SK-MEL-5 (cell line): ENCODE results near the gene STX10. TPM values are rescaled to one million over a fixed set of nuclear protein-coding genes. Genes with fewer than 3 reads are reported as not detected.

ENCODE experiments used
- DNase-seq: peaks from one replicate; pipeline ENCODE4 v3.0.0-alpha.2; 2016; ENCODE audit warnings: low read depth, low spot score
- in situ Hi-C: cut with HindIII; loops from 2 replicates; pipeline ENCODE4 v1.10.0; 2016; ENCODE audit warnings: low sequenced_read_pairs, high pct_unique_total_duplicates, low pct_unique_long_range_greater_than_20kb
- total RNA-seq: library from RNA; depleted of rRNA; stranded (reverse); fragments of >200 nt; shearing (Covaris generic); gene quantifications from 2 replicates; pipeline ENCODE4 v1.2.3, GENCODE V29; 2014; rRNA removed

STX10 gene
- total RNA-seq, 1 experiment from 2014 or later = 26.1 TPM

GRCh38 chr19:13097033-13097462 lies 53.1 kb downstream of the STX10 start:
- in situ Hi-C loops = no loop called here
- DNase-seq = no peak

DNA sequence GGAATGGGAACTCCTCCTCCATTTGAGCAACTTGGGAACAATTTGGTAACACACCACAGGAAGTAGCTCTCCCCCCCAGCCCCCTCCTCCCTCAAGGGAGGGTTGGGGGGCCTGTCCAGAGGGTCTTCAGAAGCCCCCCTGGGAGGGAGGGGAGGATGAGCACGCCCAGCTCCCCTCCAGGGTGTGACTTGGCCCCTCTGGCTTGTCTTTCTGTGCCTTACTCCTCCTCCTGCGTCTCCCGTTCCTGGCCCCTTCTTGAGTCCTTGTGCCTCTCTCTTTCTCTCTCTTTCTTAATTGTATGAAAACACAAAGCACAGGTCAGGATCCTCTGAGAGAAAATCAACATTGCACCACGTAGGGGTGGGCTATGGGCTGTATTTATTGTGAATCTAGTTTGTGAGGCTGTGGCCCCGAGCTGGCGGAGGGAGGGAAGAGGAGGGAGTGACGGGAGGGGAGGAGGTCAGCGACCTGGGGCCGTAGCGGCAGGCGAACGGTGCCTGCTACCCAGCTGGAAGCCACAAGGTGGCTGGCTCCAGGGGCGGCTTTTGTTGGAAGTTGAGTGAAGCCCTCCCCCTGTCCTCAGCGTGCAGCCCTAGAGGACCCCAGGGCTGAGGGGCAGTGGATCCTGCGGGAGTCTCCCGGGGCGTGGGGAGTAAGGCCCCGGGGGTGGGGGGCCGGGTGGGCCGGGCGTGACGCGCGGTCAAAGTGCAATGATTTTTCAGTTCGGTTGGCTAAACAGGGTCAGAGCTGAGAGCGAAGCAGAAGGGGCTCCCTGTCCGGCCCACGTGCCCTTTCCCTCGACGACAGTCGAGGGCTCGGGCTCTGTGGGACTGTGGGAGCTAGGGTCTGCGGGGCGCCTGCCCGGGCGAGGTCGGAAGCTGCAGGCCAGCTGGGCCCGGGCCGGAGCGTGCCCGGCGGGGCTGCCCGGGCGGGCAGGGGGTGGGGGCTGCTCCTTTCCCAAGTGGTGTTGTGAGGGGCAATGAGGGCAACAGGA lies 53.9 kb downstream of the STX10 start:
- DNase-seq = no peak
- in situ Hi-C loops = no loop called here

DNA sequence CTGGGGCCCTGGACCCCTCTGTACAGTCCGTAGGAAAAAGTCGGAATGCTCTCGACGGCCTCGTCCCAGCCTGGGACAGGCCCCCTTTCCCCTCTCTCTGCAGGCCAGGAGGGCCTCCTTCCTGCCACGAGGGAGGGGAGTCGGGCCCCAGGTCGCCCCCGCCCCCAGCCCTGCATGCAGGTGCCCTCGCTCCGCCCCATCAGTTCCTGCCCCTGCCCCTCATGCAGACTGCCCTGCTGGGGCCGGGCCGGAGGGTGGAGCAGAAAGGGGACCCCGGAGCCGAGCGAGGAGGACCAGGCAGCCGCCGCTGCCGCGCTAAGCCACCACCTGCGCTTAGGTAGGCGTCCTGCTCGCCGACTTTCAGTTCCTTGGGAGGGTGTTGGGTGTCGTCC lies 54.8 kb downstream of the STX10 start:
- in situ Hi-C loops = no loop called here
- DNase-seq = no peak

GRCh38 chr19:13094771-13095392 lies 55.3 kb downstream of the STX10 start:
- no peak for DNase-seq
- in situ Hi-C loops = no loop called here

- DNase-seq = no peak
- in situ Hi-C loops = no loop called here
Observed at GRCh38 chr19:13094106-13094504, 56.1 kb downstream of the STX10 start.

Other genes starting within 250 kb of the STX10 start
- 0.50 and 0.64 TPM in 2 replicates for gene SYCE2, start 231.1 kb downstream of the STX10 start, total RNA-seq
- 42.1 and 44.7 TPM in 2 replicates for gene FARSA, start 216.7 kb downstream of the STX10 start, total RNA-seq
- gene CALR, start 211.8 kb downstream of the STX10 start, total RNA-seq = 1,274 and 1,279 TPM in 2 replicates
- 126 and 134 TPM in 2 replicates for gene RAD23A, start 204.5 kb downstream of the STX10 start, total RNA-seq
- gene GADD45GIP1, start 193.2 kb downstream of the STX10 start, total RNA-seq = 39.6 and 45.7 TPM in 2 replicates
- gene DAND5, start 180.8 kb downstream of the STX10 start, total RNA-seq = not detected in 2 replicates
- 4.2 and 4.9 TPM in 2 replicates for gene NFIX, start 154.9 kb downstream of the STX10 start, total RNA-seq
- not detected in 2 replicates for gene LYL1, start 47.5 kb downstream of the STX10 start, total RNA-seq
- gene TRMT1, start 33.6 kb downstream of the STX10 start, total RNA-seq = 32.9 and 36.8 TPM in 2 replicates
- gene NACC1, start 32.1 kb downstream of the STX10 start, total RNA-seq = 38.9 and 44.2 TPM in 2 replicates
- 7.8 and 8.5 TPM in 2 replicates for gene IER2, start within 50 bp of the STX10 start, total RNA-seq